CD4-positive, alpha-beta T cell treated with Interleukin-12 subunit alpha and Interleukin-12 subunit beta, for 1 hour (primary cell): ENCODE results near the gene FTO.

Experiments
- DNase-seq: peaks from one replicate; pipeline ENCODE4 v3.0.0-alpha.2; 2020

The FTO gene

GRCh38 chr16:54027558-54027957 is 323.6 kb downstream of the FTO start:
- no peak for DNase-seq

- DNase-seq: no peak
These were observed 324.0 kb downstream of the FTO start for GRCh38 chr16:54027995-54028394.

- DNase-seq: no peak
These were observed 326.5 kb downstream of the FTO start for GRCh38 chr16:54030451-54030850.

GRCh38 chr16:54031107-54031760 is 327.3 kb downstream of the FTO start:
- DNase-seq: no peak

GRCh38 chr16:54033747-54034146 is 329.8 kb downstream of the FTO start:
- DNase-seq: no peak

GRCh38 chr16:54034684-54035083 is 330.7 kb downstream of the FTO start:
- DNase-seq: no peak

GRCh38 chr16:54040480-54040879 is 336.5 kb downstream of the FTO start:
- no peak for DNase-seq

GRCh38 chr16:54040975-54041374 is 337.0 kb downstream of the FTO start:
- no peak for DNase-seq

- DNase-seq: no peak
These were observed 344.9 kb downstream of the FTO start for GRCh38 chr16:54048586-54049495.

- DNase-seq: no peak
These were observed 345.9 kb downstream of the FTO start for GRCh38 chr16:54049591-54050458.

- no peak for DNase-seq
These were observed 346.7 kb downstream of the FTO start for GRCh38 chr16:54050459-54051210.

- DNase-seq: no peak
These were observed 347.9 kb downstream of the FTO start for GRCh38 chr16:54051821-54052220.

- DNase-seq: no peak
These were observed 348.3 kb downstream of the FTO start for GRCh38 chr16:54052271-54052670.

GRCh38 chr16:54053891-54054820 is 350.2 kb downstream of the FTO start:
- no peak for DNase-seq

GRCh38 chr16:54055191-54055590 is 351.2 kb downstream of the FTO start:
- DNase-seq: no peak

GRCh38 chr16:54055864-54056263 is 351.9 kb downstream of the FTO start:
- no peak for DNase-seq

- no peak for DNase-seq
These were observed 353.0 kb downstream of the FTO start for GRCh38 chr16:54056921-54057320.

GRCh38 chr16:54059319-54059718 is 355.4 kb downstream of the FTO start:
- no peak for DNase-seq

GRCh38 chr16:54060599-54061421 is 356.9 kb downstream of the FTO start:
- DNase-seq: no peak

GRCh38 chr16:54061454-54061853 is 357.5 kb downstream of the FTO start:
- DNase-seq: no peak
